CD4-positive, alpha-beta T cell treated with Interleukin-4 for 4 hours (primary cell): Measurements from ENCODE around the gene TTC4.

Source experiments
- DNase-seq: peaks from one replicate; pipeline ENCODE4 v3.0.0-alpha.2; 2020

Gene TTC4

DNA sequence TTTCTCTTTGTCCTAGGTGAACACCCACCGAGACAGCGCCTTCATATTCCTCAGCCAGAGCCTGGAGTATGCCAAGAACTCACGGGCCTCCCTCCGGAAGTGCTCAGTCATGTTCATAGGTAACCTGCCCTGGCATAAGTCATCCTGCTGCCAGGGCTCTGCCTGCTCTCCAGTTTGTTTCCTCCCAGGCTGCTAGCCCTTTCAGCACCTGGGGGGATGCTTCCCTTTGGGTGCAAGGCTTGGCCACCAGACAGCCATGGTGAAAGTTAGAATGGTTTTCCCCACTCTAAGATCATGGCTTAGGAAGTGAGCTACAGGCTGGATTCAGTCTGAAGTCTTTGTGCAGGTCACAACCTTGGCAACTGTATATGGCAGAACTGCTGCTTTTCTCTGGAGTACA lies 9.2 kb upstream of the TTC4 start:
- no peak for DNase-seq

DNA sequence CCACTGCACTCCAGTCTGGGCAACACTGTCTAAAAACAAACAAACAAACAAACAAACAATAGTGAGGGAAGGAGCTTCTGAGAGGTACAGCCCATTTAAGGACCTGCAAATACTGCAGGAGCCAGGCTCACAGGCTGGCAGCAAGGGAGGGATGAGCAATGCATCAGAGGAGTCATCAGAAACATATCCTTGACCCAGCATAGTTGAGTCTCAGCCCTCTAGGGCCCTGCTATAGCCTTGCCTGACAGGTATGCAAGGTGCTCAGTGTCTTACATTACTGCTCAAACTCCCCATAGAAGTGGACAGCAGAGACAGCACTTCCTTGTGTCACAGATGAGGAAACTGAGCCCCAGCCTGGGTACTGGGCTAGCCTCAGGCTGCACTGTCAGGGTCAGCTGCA lies 7.3 kb upstream of the TTC4 start:
- no peak for DNase-seq

DNA sequence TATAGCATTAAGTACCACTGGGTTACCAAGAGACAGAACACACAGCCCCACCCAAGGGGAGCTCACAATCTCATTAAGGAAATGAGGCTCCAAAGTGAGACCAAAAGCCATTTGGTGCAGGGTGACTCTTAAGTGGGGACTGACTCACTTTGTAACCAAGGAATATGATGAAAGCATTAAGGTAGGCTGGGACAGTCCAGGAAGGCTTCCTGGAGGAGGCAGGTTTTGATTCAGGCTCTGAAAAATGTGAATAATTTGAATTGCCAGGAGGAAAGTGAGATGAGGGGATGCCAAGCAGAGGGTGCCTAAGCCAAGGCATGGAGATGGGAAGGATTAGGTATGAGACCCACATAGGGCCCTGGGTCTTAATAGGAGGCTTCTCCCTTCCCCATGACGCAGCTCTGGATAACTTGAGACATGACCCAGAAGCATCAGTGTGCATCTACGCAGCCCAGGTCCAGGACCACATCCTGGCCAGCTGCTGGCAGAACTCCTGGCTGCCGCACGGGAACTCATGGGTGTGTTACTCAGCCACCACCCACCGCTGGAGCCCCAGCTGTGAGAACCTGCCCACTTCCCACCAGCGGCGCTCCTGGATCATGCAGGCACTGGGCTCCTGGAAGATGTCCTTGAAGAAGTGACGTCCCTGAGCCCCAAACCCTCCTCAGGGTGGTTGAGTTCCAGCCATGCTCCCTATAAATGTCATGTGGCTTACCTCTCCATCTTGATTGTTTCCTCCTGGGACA lies 5.9 kb upstream of the TTC4 start:
- DNase-seq = no peak

DNA sequence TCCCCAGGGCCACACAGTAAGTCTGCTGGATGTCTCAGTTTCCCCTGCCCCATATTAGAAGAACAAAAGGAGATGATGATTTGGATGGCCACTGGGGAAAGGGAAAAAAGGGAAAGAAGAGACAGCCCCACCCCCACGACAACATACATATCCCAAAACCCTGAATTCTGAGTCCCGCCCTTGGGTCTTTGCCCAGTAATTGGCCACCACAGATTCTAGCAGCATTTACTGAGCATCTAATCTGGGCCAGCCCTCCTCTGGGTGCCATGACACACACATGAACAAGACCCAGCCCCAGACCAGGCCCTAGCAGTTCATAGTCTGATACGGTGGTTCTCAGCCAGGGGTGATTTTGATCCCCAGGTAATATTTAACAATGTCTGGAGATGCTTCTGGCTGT lies 5.2 kb upstream of the TTC4 start:
- DNase-seq = no peak

- no peak for DNase-seq
Observed at GRCh38 chr1:54710841-54711240, 4.8 kb upstream of the TTC4 start.

DNA sequence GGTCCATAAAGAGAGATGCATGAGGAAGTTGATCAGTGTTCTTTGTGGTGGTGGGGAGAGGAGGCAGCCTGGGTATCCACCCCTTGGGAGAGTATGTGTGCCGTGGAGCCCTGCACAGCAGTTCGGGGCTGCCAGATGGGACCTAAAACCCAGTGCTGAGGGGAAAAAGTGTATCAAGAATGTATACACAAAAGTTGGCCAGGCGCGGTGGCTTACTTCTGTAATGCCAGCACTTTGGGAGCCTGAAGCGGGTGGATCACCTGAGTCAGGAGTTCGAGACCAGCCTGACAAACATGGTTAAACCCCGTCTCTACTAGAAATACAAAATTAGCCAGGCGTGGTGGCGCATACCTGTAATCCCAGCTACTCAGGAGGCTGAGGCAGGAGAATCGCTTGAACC lies 4.1 kb upstream of the TTC4 start:
- no peak for DNase-seq

- DNase-seq = no peak
Observed at GRCh38 chr1:54714881-54715492, 674 bp upstream of the TTC4 start.

- DNase-seq = no peak
Observed at GRCh38 chr1:54716299-54717047, 812 bp downstream of the TTC4 start.

DNA sequence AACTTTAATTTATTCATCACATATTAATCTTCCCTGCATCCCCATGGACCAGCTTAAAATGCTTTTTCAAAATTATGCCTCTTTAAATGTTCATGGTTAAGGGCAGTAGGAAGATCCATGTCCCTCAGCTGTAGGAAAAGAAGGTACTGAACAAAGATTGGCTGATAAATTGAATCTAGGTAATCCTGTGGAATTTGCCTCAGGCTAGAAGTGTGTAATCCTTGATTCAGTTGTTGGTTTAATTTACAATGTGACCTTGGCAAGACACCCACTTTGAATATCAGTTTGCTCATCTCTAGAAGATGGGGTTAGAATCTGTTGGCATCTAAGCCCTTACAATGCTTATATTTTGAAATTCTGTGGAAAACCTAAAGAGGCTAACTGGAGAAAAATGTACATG lies 6.1 kb downstream of the TTC4 start:
- DNase-seq = no peak

GRCh38 chr1:54723985-54724384 lies 8.3 kb downstream of the TTC4 start:
- DNase-seq = no peak

DNA sequence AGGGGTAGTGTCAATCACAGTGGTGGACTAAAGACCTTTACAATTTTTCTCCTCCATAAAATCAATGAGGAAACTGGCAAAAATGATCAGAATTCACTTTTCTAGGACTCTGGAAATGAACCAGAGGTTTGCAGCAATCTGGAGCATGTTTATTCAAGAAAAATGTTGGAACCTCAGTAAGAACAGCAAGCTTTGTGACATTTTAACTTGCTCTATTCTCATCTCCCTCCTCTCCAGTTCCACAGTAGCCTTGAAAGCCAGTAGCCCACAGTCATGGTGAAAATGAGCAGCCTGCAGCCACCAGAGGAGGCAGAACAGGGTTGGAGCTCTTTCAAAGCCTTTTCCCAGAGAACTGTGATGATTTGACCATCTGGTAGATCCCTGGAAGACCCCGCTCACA lies 9.1 kb downstream of the TTC4 start:
- DNase-seq = no peak

DNA sequence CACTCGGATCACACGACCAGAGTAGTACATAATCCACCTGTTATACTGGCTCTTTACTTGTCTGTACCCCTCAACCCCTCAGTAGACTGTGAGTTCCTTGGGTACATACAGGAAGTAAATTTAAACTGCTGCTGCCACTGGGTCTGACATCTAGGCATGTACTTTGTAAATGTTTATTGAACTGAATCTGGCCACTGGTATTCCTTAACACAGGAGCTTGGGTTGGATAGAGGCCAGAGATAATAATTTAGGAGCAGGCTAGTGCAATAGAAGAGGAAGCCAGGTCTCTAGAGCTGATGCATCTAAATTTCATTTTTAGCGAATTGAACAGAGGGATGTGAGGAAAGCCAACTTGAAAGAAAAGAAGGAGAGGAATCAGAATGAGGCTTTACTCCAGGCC lies 12.4 kb downstream of the TTC4 start:
- no peak for DNase-seq

DNA sequence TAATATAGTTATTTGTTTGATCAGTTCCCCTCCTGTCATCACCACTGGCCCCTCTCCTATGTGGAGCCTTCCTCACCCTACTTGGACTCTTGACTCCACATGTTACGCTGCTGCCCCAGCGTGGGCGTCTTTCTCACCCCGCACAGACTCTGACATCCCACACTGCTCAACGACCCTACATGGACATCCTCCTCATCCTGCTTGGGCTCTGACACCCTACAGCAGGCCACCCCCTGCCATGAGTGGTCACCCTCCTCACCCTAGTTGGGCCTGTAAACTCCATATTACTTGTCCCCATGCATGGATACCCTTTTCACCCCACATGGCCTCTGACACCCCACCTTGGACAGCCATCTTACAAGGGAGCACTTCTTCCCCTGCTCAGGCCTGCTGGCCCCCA lies 21.0 kb downstream of the TTC4 start:
- no peak for DNase-seq

DNA sequence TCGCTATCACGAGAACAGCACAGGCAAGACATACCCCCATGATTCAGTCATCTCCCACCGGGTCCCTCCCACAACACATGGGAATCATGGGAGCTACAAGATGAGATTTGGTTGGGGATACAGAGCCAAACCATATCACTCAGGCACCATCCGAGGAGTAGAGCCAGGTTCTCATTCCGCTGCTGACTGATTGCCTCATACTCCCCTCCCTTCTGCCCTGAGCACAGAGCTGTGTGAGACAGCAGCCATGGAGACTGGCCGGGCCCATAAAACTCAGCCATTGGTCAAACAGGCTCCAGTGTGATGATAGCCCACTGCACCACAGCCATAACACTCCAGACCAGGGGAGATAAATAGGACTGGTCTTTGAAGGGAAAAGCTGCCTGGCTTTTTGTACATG lies 22.6 kb downstream of the TTC4 start:
- DNase-seq = no peak

GRCh38 chr1:54741531-54741930 lies 25.9 kb downstream of the TTC4 start:
- DNase-seq = no peak

DNA sequence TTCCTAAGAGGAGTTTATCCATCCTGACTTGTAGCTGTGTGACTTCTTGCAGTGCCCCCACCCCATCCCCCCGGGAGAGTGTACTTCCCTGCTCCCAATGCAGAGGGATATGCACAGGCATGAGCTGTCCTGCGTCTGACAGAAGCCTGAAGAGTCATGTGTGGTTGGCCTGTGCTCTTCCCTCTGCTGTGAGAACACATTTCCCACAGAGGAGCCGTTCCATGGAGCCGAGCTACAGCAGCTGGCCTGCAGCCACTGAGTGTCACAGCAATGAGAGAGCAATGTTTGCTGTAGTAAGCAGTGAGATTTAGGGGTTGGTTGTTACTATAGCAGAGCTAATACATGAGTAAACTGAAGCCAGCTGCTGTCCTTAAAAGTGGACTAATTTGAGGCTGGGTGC lies 26.6 kb downstream of the TTC4 start:
- no peak for DNase-seq

- DNase-seq = no peak
Observed at GRCh38 chr1:54743416-54744226, 28.0 kb downstream of the TTC4 start.

DNA sequence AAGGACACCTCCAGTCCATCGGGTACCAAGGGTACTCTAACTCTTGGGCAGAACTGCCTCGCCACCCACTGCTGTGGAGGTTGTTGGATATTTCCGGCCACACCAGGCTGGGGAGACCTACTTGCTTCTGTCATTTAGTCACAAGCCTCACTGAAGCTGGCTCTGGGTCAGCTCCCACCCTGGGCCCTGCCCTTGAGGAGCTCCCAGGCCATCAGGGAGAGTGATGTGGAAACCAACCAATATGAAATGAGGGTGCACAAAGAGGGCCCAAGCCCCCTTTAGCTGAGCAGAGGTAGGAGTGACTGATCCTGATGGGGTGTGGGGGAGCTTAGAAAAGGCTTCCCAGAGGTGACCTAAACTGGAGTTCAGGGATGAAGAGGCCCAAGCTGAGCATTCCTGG lies 29.0 kb downstream of the TTC4 start:
- DNase-seq = no peak

GRCh38 chr1:54745274-54745673 lies 29.6 kb downstream of the TTC4 start:
- no peak for DNase-seq

- DNase-seq = no peak
Observed at GRCh38 chr1:54745864-54746263, 30.2 kb downstream of the TTC4 start.

DNA sequence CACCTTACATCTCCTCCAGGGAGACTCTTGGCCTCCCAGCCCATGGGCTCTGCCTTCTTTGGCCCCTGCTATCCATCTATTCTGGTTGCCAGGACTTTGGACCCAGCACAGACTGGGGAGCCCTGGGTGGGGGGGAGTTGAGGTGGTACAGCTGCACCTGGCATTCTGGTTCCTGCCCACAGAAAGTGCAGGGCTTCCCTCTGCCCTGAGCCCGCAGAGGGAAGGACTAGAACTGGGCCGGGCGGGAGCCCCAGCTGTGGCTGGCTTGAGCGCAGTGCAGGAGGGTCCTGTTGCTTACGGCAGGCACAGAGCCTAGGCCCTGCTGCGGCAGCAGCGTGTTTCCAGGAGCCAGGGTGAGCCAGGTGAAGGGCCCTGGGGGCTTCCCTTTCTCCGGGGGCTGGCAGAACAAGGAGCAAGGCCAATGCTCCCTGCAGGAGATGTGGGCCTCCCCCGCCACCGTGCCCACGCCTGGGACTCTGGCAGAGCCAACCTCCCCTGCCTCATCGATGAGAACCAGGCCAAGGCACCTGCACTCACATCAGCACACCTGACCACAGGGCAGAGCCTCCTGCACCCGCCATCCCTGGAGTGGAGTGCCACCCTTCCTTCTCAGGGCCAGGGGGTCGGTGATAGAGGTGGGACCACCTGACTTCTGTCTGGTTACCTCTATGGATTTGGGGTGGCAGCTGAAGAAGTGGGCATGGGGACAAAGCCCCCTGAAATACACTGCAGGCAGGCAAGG lies 32.6 kb downstream of the TTC4 start:
- no peak for DNase-seq

DNA sequence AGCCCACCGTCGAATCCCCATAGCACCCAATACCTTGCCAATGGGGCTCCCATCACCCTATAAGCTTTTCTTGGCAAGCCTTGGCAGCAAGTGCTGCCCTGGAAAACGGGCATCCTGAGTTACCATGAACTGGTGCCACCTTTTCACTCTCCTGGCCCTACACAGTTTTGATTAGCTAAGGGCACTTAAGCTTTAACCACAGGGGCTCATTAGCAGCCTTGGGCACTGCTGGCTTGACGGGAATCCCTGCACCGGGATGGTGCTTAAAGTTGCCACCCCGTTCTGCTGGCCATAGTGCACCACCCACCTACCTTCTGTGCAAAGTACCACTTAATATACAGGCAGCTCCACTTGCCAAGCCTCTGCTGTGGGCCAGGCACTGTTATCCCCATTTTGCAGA lies 34.9 kb downstream of the TTC4 start:
- DNase-seq = no peak

- no peak for DNase-seq
Observed at GRCh38 chr1:54751426-54751825, 35.8 kb downstream of the TTC4 start.
